ENCODE data around the gene PLPPR4.
"Not testable (repeated sequence)": the region's sequence is repeated elsewhere in the genome, so short reads cannot be mapped to it uniquely, and the experiment has no call there.

Gene PLPPR4

GRCh38 chr1:99269321-99269720, 5.0 kb downstream of the PLPPR4 start:
- DNase-seq = no peak

GRCh38 chr1:99270646-99271045, 6.4 kb downstream of the PLPPR4 start:
- DNase-seq = no peak

GRCh38 chr1:99271249-99271648, 7.0 kb downstream of the PLPPR4 start:
- no peak for DNase-seq

- no peak for DNase-seq
These were observed 12.8 kb downstream of the PLPPR4 start for GRCh38 chr1:99277066-99277465.

- DNase-seq = no peak
These were observed 15.2 kb downstream of the PLPPR4 start for GRCh38 chr1:99279525-99279924.

- no peak for DNase-seq
These were observed 16.8 kb downstream of the PLPPR4 start for GRCh38 chr1:99281105-99281504.

- DNase-seq = no peak
These were observed 18.2 kb downstream of the PLPPR4 start for GRCh38 chr1:99282536-99282935.

GRCh38 chr1:99283521-99283920, 19.2 kb downstream of the PLPPR4 start:
- DNase-seq = not testable (repeated sequence)

GRCh38 chr1:99292886-99293285, 28.6 kb downstream of the PLPPR4 start:
- no peak for DNase-seq

GRCh38 chr1:99297923-99298322, 33.6 kb downstream of the PLPPR4 start:
- DNase-seq = no peak

GRCh38 chr1:99304725-99305282, 40.5 kb downstream of the PLPPR4 start:
- no peak for DNase-seq

- no peak for DNase-seq
These were observed 41.3 kb downstream of the PLPPR4 start for GRCh38 chr1:99305626-99306025.

GRCh38 chr1:99306056-99306455, 41.8 kb downstream of the PLPPR4 start:
- DNase-seq = no peak

- DNase-seq = no peak
These were observed 42.4 kb downstream of the PLPPR4 start for GRCh38 chr1:99306644-99307043.

GRCh38 chr1:99315305-99315704, 51.0 kb downstream of the PLPPR4 start:
- no peak for DNase-seq

GRCh38 chr1:99326215-99326949, 62.1 kb downstream of the PLPPR4 start:
- DNase-seq = no peak

GRCh38 chr1:99327357-99327756, 63.1 kb downstream of the PLPPR4 start:
- DNase-seq = no peak

- DNase-seq = no peak
These were observed 63.9 kb downstream of the PLPPR4 start for GRCh38 chr1:99328171-99328570.

- no peak for DNase-seq
These were observed 66.8 kb downstream of the PLPPR4 start for GRCh38 chr1:99331083-99331482.

- no peak for DNase-seq
These were observed 67.3 kb downstream of the PLPPR4 start for GRCh38 chr1:99331636-99332035.

- no peak for DNase-seq
These were observed 68.3 kb downstream of the PLPPR4 start for GRCh38 chr1:99332561-99332960.

- no peak for DNase-seq
These were observed 70.7 kb downstream of the PLPPR4 start for GRCh38 chr1:99334991-99335390.

- DNase-seq = no peak
These were observed 82.9 kb downstream of the PLPPR4 start for GRCh38 chr1:99347041-99347684.

GRCh38 chr1:99348397-99349132, 84.3 kb downstream of the PLPPR4 start:
- DNase-seq = no peak

Data from NCI-H2029 (cell line).